ENCODE results near the gene LEO1. TPM values are rescaled to one million over a fixed set of nuclear protein-coding genes. Genes with fewer than 3 reads are reported as not detected.

Gene LEO1
- total and polyA plus RNA-seq, 10 of the 15 experiments (the other 5 are each of a cell fraction or from before 2014, with no cell fraction given) = 13.6 to 50.6 (median 32.4) TPM

GRCh38 chr15:51982013-51982769 is 10.6 kb upstream of the LEO1 start:
- ATAC-seq = peak; percentile 99
- ChIA-PET RAD21 (ENCODE audit: unreplicated experiment) (interaction anchor here (0.7 to 3.2 kb wide), 13 partner anchors 11 to 275 kb away, joined by 3 to 18 read pairs (median 6); partner anchors contain the start of gene LEO1), POLR2A (interaction anchor here (0.7 to 1.5 kb wide), 4 partner anchors 9 to 100 kb away, joined by 3 to 7 read pairs (median 3); partner anchors contain the start of gene LEO1), SMC1A (ENCODE audit: uncharacterized antibody, unreplicated experiment) (interaction anchor here (1.0 to 4.9 kb wide), 16 partner anchors 10 to 227 kb away, joined by 3 to 56 read pairs (median 4); partner anchors contain the start of gene LEO1), CTCF (interaction anchor here (0.6 to 3.3 kb wide), 14 partner anchors 11 to 243 kb away, joined by 3 to 49 read pairs (median 4); partner anchors contain the start of gene LEO1)
- intact Hi-C loops (cut with micrococcal nuclease; ENCODE audit: unreplicated experiment) (loop anchor here (1.0 to 5.0 kb wide), 6 partner anchors 25 to 240 kb away; no protein-coding TSS in a partner anchor), in situ Hi-C loops (cut with MboI) (no loop called here)
- Histone ChIP-seq H3K4me1 (ENCODE audit: control insufficient read depth, insufficient read depth, low read length) (no peaks in the 10 kb centered on the region), H3K36me3 (ENCODE audit: control insufficient read depth in 2 of 2, insufficient read depth in 2 of 2, low read length in 1 of 2) (no peaks in the 10 kb centered on the region), H3K9me3 (replicated peaks; ENCODE audit: control insufficient read depth, insufficient read depth, low read length) (no peaks in the 10 kb centered on the region), H3K79me2 (ENCODE audit: control insufficient read depth, insufficient read depth, low read length) (no peaks in the 10 kb centered on the region), H3K9ac (ENCODE audit: control insufficient read depth, insufficient read depth, low read length) (peak overlapping the region; percentile 68), H4K20me1 (ENCODE audit: control insufficient read depth, insufficient read depth) (no peaks in the 10 kb centered on the region), H3K27me3 (replicated peaks in 1 of 2; ENCODE audit: control insufficient read depth in 2 of 2, insufficient read depth in 2 of 2, low read length in 1 of 2) (no peaks in the 10 kb centered on the region), H3K27ac (ENCODE audit: control insufficient read depth, insufficient read depth) (peak overlapping the region; percentile 73), H2AFZ (ENCODE audit: control insufficient read depth, low read depth, low read length) (peak overlapping the region; percentile 72), H3K4me2 (ENCODE audit: control insufficient read depth, insufficient read depth) (peak overlapping the region; percentile 64), H3K4me3 (peak overlapping the region; percentile 61)
- peak; percentile 75 for FAIRE-seq
- DNase-seq (ENCODE audit: low read depth, low spot score) = peak; percentile 92
- BruUV-seq (replicated peaks) = no TSS peak
- WGBS (ENCODE audit: insufficient coverage, insufficient replicate concordance, low lambda C conversion rate, missing lambda C conversion rate) = 13% methylated on average over 7 of the region's 7 CpGs
- TF ChIP-seq CBFB (IDR thresholded peaks at IDR 0.05; ENCODE audit: low read depth) (no peak), ZNF622 (IDR thresholded peaks at IDR 0.05) (no peak), BMI1 (IDR thresholded peaks at IDR 0.05; ENCODE audit: borderline replicate concordance) (no peak), PAX8 (IDR thresholded peaks at IDR 0.05) (no peak), MEF2B (IDR thresholded peaks at IDR 0.05; ENCODE audit: partially characterized antibody, poor library complexity, severe bottlenecking) (no peak), NR2C1 (IDR thresholded peaks at IDR 0.05) (no peak), GABPA (IDR thresholded peaks at IDR 0.05; ENCODE audit: low read depth) (no peak; the same call in 1 of the 2 replicates), NR2C2 (IDR thresholded peaks at IDR 0.05; ENCODE audit: borderline replicate concordance, control insufficient read depth, insufficient read length, low read depth) (no peak), SIN3A (IDR thresholded peaks at IDR 0.05; ENCODE audit: low read depth, low read length) (no peak), MAX (IDR thresholded peaks at IDR 0.05; ENCODE audit: low read depth, low read length) (no peak), SMC3 (IDR thresholded peaks at IDR 0.05; ENCODE audit: borderline replicate concordance, low read length) (peak; percentile 96), REST (IDR thresholded peaks at IDR 0.05; ENCODE audit: low read depth, low read length) (no peak), NRF1 (conservative IDR thresholded peaks at IDR 0.05; ENCODE audit: low read depth, low read length) (no peak), BHLHE40 (IDR thresholded peaks at IDR 0.05; ENCODE audit: borderline replicate concordance in 1 of 2, low read depth in 2 of 2, low read length in 1 of 2) (no peak), CEBPB (IDR thresholded peaks at IDR 0.05; ENCODE audit: borderline replicate concordance in 1 of 2, low read depth in 2 of 2, low read length in 2 of 2) (no peak), RCOR1 (conservative IDR thresholded peaks at IDR 0.05; ENCODE audit: low read depth, low read length) (no peak), ETV6 (conservative IDR thresholded peaks at IDR 0.05 in 1 of 2, IDR thresholded peaks at IDR 0.05 in 1 of 2; ENCODE audit: borderline replicate concordance in 1 of 2, low read depth in 1 of 2) (no peak), ATF3 (IDR thresholded peaks at IDR 0.05; ENCODE audit: borderline replicate concordance, extremely low read depth, low read depth, low read length) (no peak), KLF5 (IDR thresholded peaks at IDR 0.05; ENCODE audit: partially characterized antibody) (no peak)
